Activated CD4-positive, alpha-beta memory T cell treated with anti-CD3 and anti-CD28 coated beads for 36 hours (primary cell): ENCODE data around the gene ADH6. TPM values are rescaled to one million over a fixed set of nuclear protein-coding genes. Genes with fewer than 3 reads are reported as not detected.
"Not testable (repeated sequence)": the region's sequence is repeated elsewhere in the genome, so short reads cannot be mapped to it uniquely, and the experiment has no call there.

Source experiments
- CTCF ChIA-PET: fragments of 350-600 bp; sonication (Branson Sonifier 250); formaldehyde crosslinking; loops from one replicate; lab custom pipeline; 2021; ENCODE audit warnings: antibody characterized with exemption, inconsistent platforms; lab: Charles Lee
- POLR2A ChIA-PET: fragments of 350-600 bp; sonication (Branson Sonifier 250); formaldehyde crosslinking; loops from one replicate; lab custom pipeline; 2021; ENCODE audit warnings: antibody characterized with exemption; lab: Charles Lee
- DNase-seq: peaks from one replicate; pipeline ENCODE4 v3.0.0-alpha.2; 2020
- H3K27ac Mint-ChIP-seq: one replicate; pipeline ENCODE4 v1.8.0; 2021; ENCODE audit warnings: mixed read lengths
- H3K27me3 Mint-ChIP-seq: one replicate; pipeline ENCODE4 v1.8.0; 2021; ENCODE audit warnings: mixed read lengths
- H3K36me3 Mint-ChIP-seq: one replicate; pipeline ENCODE4 v1.8.0; 2021; ENCODE audit warnings: mixed read lengths
- H3K4me1 Mint-ChIP-seq: one replicate; pipeline ENCODE4 v1.8.0; 2021; ENCODE audit warnings: low read depth, mixed read lengths
- H3K4me3 Mint-ChIP-seq: one replicate; pipeline ENCODE4 v1.8.0; 2021; ENCODE audit warnings: mild to moderate bottlenecking, mixed read lengths
- H3K9me3 Mint-ChIP-seq: one replicate; pipeline ENCODE4 v1.8.0; 2021; ENCODE audit warnings: mixed read lengths
- intact Hi-C: fragments of 100-400 bp; cut with micrococcal nuclease; formaldehyde crosslinking; loops from one replicate; pipeline ENCODE4 v1.15.1; 2023
- total RNA-seq, 2 experiments: library from RNA; stranded (reverse); gene quantifications; one replicate each; pipeline ENCODE4 v1.2.3, GENCODE V29; 2021

ADH6 gene
- total RNA-seq, result not detected

GRCh38 chr4:99219072-99219471, at the start of gene ADH6:
ADH6 (minus strand) TSS chr4:99219246; CDS start chr4:99219152, 94 bp downstream.
- Mint-ChIP-seq H3K9me3 (no peaks in the 10 kb centered on the region), H3K27ac (no peak within 1 kb of the TSS), H3K4me1 (no peaks in the 10 kb centered on the region), H3K27me3 (peaks cover 2% of the 10 kb centered on the region), H3K36me3 (no peaks in the 10 kb centered on the region), H3K4me3 (no peak within 1 kb of the TSS)
- POLR2A ChIA-PET, result no interaction called here
- CTCF ChIA-PET, result no interaction called here
- intact Hi-C loops, result no loop called here
- no peak for DNase-seq

DNA sequence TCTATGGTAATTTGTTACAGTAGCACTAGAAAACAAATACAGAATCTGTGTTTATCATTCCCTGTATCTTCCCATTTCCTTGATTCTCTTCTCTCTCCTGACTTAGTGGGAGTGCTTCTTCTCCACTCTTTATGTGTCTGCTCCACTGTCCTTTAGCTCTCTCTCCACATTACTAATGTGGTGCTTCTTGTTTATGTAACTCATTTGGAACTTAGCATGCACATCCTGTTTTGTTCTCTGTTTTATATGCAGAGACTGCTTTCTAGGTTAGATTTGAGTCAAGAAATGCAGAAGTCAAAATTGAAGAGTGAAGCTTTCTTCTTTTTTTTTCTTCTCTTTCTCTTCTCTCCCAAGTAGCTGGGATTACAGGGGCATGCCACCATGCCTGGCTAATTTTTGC, 45.9 kb upstream of the ADH6 start:
- POLR2A ChIA-PET, result no interaction called here
- no peaks in the 10 kb centered on the region for H3K36me3 Mint-ChIP-seq

DNA sequence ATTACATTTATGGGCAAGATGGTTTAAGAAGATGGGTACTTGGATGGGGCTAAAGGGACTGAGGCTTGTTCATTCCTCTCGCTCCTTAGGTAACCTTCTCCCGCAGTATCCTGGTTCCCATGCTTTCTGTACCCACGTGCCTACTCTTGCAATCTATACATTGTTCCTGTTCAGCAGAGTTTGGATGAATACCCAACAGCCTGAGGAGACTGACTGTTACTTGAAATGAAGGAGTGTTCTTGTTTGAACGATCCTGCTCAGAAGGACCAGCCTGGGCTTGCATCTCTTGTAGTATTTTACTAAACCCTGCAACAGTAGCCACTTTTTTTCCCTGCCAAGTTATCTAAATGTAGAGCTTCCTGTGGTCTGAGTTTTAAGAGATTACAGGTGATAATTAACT, 33.7 kb upstream of the ADH6 start:
- DNase-seq, result no peak
- intact Hi-C loops, result no loop called here
- CTCF ChIA-PET, result no interaction called here
- no peak overlapping the region for H3K4me3 Mint-ChIP-seq
- H3K27me3 Mint-ChIP-seq, result no peaks in the 10 kb centered on the region
- H3K27ac Mint-ChIP-seq, result no peak overlapping the region
- no peaks in the 10 kb centered on the region for H3K36me3 Mint-ChIP-seq
- peaks cover 7% of the 10 kb centered on the region for H3K9me3 Mint-ChIP-seq
- POLR2A ChIA-PET, result no interaction called here
- no peaks in the 10 kb centered on the region for H3K4me1 Mint-ChIP-seq

More for the DNA sequence above, 45.9 kb upstream of the ADH6 start:
- Mint-ChIP-seq H3K27me3 (peaks cover 3% of the 10 kb centered on the region), H3K4me3 (no peak overlapping the region), H3K27ac (no peak overlapping the region), H3K9me3 (peaks cover 9% of the 10 kb centered on the region), H3K4me1 (no peaks in the 10 kb centered on the region)
- CTCF ChIA-PET, result no interaction called here
- intact Hi-C loops, result no loop called here
- no peak for DNase-seq

DNA sequence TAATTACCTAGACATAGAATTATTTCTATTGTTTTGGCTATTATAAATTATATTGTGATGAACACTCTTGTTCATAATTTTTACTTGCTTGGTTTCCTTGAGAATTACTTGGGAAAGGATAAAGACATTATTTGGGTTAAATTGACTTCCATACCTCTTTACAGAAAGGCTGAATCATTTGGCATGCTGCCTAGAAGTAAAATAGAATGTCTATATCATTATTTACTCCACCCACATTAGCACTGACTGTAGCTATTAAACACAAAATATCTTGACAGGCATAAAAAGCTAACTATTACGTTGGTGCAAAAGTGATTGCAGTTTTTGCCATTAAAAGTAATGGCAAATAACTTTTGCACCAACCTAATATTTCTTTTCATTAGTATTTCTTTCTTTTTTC, 29.7 kb upstream of the ADH6 start:
- Mint-ChIP-seq H3K4me3 (no peak overlapping the region), H3K9me3 (peaks cover 18% of the 10 kb centered on the region), H3K27ac (no peak overlapping the region), H3K27me3 (peaks cover 2% of the 10 kb centered on the region), H3K36me3 (no peaks in the 10 kb centered on the region), H3K4me1 (no peaks in the 10 kb centered on the region)
- ChIA-PET CTCF (no interaction called here), POLR2A (no interaction called here)
- no peak for DNase-seq
- intact Hi-C loops, result no loop called here

- intact Hi-C loops, result no loop called here
- CTCF ChIA-PET, result no interaction called here
- no peak overlapping the region for H3K27ac Mint-ChIP-seq
- no peaks in the 10 kb centered on the region for H3K4me1 Mint-ChIP-seq
- POLR2A ChIA-PET, result no interaction called here
- DNase-seq, result no peak
- H3K36me3 Mint-ChIP-seq, result peaks cover 1% of the 10 kb centered on the region
- peaks cover 2% of the 10 kb centered on the region for H3K9me3 Mint-ChIP-seq
- H3K27me3 Mint-ChIP-seq, result peaks cover 7% of the 10 kb centered on the region
- H3K4me3 Mint-ChIP-seq, result no peak overlapping the region
Measured at GRCh38 chr4:99235955-99236354, 16.9 kb upstream of the ADH6 start.

DNA sequence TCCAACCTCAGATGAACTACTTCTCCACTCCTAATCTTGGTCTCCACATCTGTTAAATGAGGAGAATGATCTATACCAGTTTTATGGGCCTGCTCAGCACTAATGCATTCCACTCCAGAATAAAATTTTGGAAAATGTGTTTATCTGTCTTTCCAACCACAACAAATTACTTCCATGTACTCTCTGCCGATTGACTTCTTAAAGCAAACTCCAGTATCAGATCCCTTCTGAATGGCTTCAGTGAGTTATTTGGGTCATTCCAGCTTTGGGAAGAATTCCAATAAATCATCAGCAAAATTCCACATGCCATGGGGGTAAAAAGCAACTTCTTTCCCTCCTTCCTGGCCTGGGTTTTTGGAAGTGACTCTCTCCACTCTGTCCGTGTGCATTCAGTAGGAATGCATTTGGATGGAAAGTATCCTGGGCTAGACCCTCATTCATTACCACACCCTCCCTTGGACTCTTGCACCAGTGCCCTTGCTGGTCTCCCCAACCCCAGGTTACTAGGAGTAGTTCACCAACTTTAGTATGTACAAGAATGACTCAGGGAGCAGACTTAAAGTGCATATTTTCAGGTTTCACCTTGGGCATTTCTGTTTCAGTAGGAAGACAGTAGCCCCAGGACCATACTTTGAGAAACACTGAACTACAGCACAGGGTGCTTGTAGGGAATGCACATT, 15.4 kb upstream of the ADH6 start:
- H3K27ac Mint-ChIP-seq, result no peak overlapping the region
- intact Hi-C loops, result no loop called here
- peaks cover 7% of the 10 kb centered on the region for H3K27me3 Mint-ChIP-seq
- no peak for DNase-seq
- POLR2A ChIA-PET, result no interaction called here
- H3K4me3 Mint-ChIP-seq, result no peak overlapping the region
- CTCF ChIA-PET, result no interaction called here
- peaks cover 1% of the 10 kb centered on the region for H3K36me3 Mint-ChIP-seq
- H3K9me3 Mint-ChIP-seq, result peaks cover 5% of the 10 kb centered on the region
- H3K4me1 Mint-ChIP-seq, result no peaks in the 10 kb centered on the region

GRCh38 chr4:99233397-99233796, 14.4 kb upstream of the ADH6 start:
- H3K27ac Mint-ChIP-seq, POLR2A ChIA-PET, CTCF ChIA-PET: not testable (repeated sequence)

GRCh38 chr4:99228706-99229105, 9.7 kb upstream of the ADH6 start:
- H3K4me1 Mint-ChIP-seq, H3K36me3 Mint-ChIP-seq, H3K27ac Mint-ChIP-seq, POLR2A ChIA-PET, intact Hi-C loops, H3K27me3 Mint-ChIP-seq, CTCF ChIA-PET, H3K4me3 Mint-ChIP-seq, DNase-seq: not testable (repeated sequence)
- H3K9me3 Mint-ChIP-seq, result peaks cover 11% of the 10 kb centered on the region

More at GRCh38 chr4:99233397-99233796, 14.4 kb upstream of the ADH6 start:
- H3K4me3 Mint-ChIP-seq, H3K4me1 Mint-ChIP-seq, H3K27me3 Mint-ChIP-seq, H3K9me3 Mint-ChIP-seq, DNase-seq, H3K36me3 Mint-ChIP-seq, intact Hi-C loops: not testable (repeated sequence)

DNA sequence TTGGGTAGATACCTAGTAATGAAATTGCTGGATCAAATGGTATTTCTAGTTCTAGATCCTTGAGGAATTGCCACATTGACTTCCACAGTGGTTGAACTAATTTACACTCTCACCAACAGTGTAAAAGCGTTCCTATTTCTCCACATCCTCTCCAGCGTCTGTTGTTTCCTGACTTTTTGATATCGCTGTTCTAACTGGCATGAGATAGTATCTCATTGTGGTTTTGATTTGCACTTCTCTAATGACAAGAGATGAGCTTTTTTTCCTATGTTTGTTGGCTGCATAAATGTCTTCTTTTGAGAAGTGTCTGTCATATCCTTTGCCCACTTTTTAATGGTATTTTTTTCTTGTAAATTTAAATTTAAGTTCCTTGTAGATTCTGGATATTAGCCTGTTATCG, 8.6 kb upstream of the ADH6 start:
- H3K4me1 Mint-ChIP-seq, DNase-seq, H3K27ac Mint-ChIP-seq, CTCF ChIA-PET, POLR2A ChIA-PET, H3K36me3 Mint-ChIP-seq, H3K27me3 Mint-ChIP-seq, H3K4me3 Mint-ChIP-seq, intact Hi-C loops: not testable (repeated sequence)
- peaks cover 11% of the 10 kb centered on the region for H3K9me3 Mint-ChIP-seq

- Mint-ChIP-seq H3K36me3 (no peaks in the 10 kb centered on the region), H3K4me1 (no peaks in the 10 kb centered on the region), H3K27me3 (peaks cover 2% of the 10 kb centered on the region), H3K9me3 (peaks cover 3% of the 10 kb centered on the region), H3K4me3 (no peak overlapping the region), H3K27ac (no peak overlapping the region)
- POLR2A ChIA-PET, result no interaction called here
- CTCF ChIA-PET, result no interaction called here
- intact Hi-C loops, result no loop called here
- DNase-seq, result no peak
Measured at GRCh38 chr4:99221980-99222379, 2.9 kb upstream of the ADH6 start.

DNA sequence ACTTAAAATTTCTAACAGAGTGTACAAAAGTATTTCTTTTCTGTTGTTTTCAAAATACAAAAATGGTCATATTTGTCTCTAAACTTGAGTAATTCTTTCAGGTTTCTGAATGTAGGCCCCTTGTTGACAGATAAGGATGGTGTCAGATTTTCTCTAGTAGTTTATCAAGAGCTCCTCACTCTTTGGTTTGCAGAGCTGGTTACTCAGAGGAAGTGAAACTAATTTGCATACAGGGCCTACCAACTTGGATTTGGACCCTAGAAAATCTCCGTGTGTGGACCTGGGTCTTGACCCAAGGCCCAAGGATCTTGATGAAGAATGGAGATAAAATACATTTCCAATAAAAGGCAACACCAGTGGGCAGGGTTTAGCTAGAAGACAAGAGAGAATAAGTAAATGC, 433 bp upstream of the ADH6 start:
- DNase-seq, result no peak
- H3K27me3 Mint-ChIP-seq, result peaks cover 2% of the 10 kb centered on the region
- no peaks in the 10 kb centered on the region for H3K4me1 Mint-ChIP-seq
- H3K4me3 Mint-ChIP-seq, result no peak overlapping the region
- H3K9me3 Mint-ChIP-seq, result no peaks in the 10 kb centered on the region
- intact Hi-C loops, result no loop called here
- no peaks in the 10 kb centered on the region for H3K36me3 Mint-ChIP-seq
- POLR2A ChIA-PET, result no interaction called here
- CTCF ChIA-PET, result no interaction called here
- no peak overlapping the region for H3K27ac Mint-ChIP-seq

DNA sequence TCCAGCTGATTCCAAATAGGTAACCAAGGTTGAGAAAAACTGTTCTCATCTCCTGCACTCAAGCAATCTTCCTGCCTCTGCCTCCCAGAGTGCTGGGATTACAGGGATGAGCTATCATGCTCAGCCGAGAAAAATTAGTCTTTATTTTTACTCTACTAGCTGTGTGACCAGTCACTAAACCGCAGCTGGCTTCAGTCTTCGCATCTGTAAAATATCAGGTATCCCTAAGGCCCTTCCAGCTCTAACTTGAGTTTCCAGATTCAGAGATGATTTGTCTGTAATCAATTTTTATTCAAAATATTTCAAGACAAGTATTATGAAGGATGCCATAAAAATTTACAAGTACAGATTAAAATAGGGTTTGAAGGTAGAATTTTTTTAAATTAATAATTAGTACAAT, 3.5 kb downstream of the ADH6 start:
- no peak for DNase-seq
- Mint-ChIP-seq H3K4me1 (no peaks in the 10 kb centered on the region), H3K27me3 (peaks cover 2% of the 10 kb centered on the region), H3K36me3 (no peaks in the 10 kb centered on the region), H3K27ac (no peak overlapping the region), H3K9me3 (no peaks in the 10 kb centered on the region), H3K4me3 (no peak overlapping the region)
- POLR2A ChIA-PET, result interaction anchor here (0.6 kb wide), 1 partner anchor 10 kb away, joined by 3 read pairs; no protein-coding TSS in a partner anchor
- intact Hi-C loops, result no loop called here
- CTCF ChIA-PET, result no interaction called here

GRCh38 chr4:99210789-99211188, 8.3 kb downstream of the ADH6 start:
- ChIA-PET CTCF (no interaction called here), POLR2A (no interaction called here)
- H3K4me3 Mint-ChIP-seq, result no peak overlapping the region
- H3K4me1 Mint-ChIP-seq, result no peaks in the 10 kb centered on the region
- H3K27me3 Mint-ChIP-seq, result no peaks in the 10 kb centered on the region
- intact Hi-C loops, result no loop called here
- no peaks in the 10 kb centered on the region for H3K9me3 Mint-ChIP-seq
- no peak for DNase-seq
- H3K27ac Mint-ChIP-seq, result no peak overlapping the region
- H3K36me3 Mint-ChIP-seq, result no peaks in the 10 kb centered on the region
